ENCODE measurements around the gene EDARADD. TPM values are rescaled to one million over a fixed set of nuclear protein-coding genes. Genes with fewer than 3 reads are reported as not detected.

Gene EDARADD
- under 0.01 and 0.43 TPM in 2 replicates for total RNA-seq

GRCh38 chr1:236393681-236394481, at the start of gene EDARADD:
EDARADD (plus strand) TSS chr1:236394286; CDS start chr1:236394445, 159 bp downstream.

GRCh38 chr1:236523704-236524141, 129.6 kb downstream of the EDARADD start, which contains the start of gene LGALS8:
LGALS8 (plus strand) TSS chr1:236523982; CDS start chr1:236526071, 2,089 bp downstream.

Other genes starting within 250 kb of the EDARADD start
- gene ERO1B, start 112.3 kb upstream of the EDARADD start, total RNA-seq = 3.7 and 26.7 TPM in 2 replicates
- gene LGALS8, start 129.7 kb downstream of the EDARADD start, total RNA-seq = 60.0 and 70.0 TPM in 2 replicates
- 30.0 and 74.4 TPM in 2 replicates for gene HEATR1, start 210.2 kb downstream of the EDARADD start, total RNA-seq

All from placental pericyte (primary cell).